ACHN (cell line): ENCODE data around the gene ITGB2.
A peak's percentile ranks its signal among the peaks of the same experiment; 100 is the strongest.

Experiments
- DNase-seq: peaks from one replicate; pipeline ENCODE4 v3.0.0-alpha.2; 2015
- in situ Hi-C: cut with HindIII; loops from 2 replicates; pipeline ENCODE4 v1.10.0; 2017; ENCODE audit warnings: low sequenced_read_pairs, low pct_ligation_motif_present, low pct_unique_long_range_greater_than_20kb

Gene ITGB2

DNA sequence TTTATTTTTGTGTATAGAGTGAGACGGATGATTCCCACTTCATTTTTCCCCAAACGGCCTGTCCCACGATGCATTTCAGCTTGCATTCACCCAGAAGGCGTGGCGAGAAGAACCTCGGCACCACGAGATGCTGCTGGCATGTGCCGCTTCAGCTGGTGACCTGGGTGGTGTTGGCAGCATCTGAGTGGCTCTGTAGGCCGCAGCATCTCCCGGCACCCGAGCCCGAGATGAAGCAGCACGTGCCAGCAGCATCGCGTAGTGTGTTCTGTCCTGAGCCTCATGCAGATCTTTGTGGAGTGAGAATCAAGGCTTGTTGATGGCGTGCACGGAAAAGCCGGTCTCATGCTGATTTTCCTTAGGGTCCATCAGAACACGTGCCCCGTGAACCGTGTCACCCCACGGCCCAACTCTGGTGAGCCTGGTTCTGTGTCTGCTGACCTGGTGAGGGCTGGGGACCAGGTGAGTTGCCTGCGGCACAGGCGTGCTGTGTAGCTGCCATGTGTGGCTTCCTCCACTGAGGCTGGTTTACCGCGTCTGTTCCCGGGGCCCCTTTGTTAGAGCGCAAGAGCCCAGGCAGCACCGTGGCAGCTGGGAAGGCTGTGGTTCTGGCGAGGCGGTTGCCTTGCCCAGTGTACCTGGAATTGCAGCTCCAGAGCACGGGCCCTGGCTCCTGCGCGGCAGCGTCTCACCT is 35.8 kb upstream of the ITGB2 start:
- in situ Hi-C loops, result no loop called here
- no peak for DNase-seq

DNA sequence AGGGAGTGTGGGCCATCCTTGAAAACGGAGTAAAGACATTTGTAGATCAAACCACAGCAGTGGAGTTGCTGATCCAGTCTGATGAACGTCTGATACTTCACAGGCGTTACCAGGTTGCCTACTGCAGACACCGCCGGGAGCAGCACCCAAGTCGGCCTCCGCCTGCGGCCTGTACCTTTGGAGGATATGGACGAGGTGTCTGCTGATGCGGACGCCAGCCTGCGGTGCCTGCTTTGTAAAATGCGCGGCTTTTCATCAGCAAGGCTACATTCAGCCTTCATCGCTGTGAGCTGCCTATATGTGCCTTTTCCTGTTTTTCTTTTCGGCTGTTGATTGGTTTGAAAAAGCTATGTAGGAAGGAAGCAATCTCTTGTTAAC is 35.1 kb upstream of the ITGB2 start:
- in situ Hi-C loops, result no loop called here

DNA sequence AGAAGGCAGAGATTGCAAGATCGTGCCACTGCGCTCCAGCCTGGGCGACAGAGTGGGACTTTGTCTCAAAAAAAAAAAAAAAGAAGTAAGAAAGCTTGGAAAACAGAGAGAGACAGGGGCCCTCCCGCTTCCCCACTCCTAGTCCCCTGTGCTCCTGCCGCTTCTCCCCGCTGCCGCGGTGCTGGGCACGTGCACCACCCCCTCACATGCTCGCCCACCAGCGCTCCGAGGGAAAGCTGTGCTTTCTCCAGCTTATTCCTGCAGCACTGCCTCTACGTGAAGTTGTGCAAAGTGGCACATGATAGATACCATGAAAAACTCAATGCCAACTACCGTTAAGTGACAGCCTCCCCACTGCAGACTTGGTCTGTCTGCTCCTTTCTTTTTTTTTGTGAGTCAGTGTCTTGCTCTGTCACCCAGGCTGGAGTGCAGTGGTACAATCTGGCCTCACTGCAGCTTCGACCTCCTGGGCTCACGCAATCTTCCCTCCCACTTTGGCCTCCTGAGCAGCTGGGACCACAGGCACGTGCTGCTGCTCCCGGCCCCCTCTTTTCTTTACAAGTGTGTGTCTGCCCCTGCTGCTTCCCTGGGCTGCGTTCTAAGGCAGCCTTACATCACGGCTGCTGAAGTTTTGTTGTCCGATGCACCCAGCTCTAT is 34.6 kb upstream of the ITGB2 start:
- no peak for DNase-seq
- in situ Hi-C loops, result no loop called here

More for the DNA sequence above, 35.1 kb upstream of the ITGB2 start:
- no peak for DNase-seq

DNA sequence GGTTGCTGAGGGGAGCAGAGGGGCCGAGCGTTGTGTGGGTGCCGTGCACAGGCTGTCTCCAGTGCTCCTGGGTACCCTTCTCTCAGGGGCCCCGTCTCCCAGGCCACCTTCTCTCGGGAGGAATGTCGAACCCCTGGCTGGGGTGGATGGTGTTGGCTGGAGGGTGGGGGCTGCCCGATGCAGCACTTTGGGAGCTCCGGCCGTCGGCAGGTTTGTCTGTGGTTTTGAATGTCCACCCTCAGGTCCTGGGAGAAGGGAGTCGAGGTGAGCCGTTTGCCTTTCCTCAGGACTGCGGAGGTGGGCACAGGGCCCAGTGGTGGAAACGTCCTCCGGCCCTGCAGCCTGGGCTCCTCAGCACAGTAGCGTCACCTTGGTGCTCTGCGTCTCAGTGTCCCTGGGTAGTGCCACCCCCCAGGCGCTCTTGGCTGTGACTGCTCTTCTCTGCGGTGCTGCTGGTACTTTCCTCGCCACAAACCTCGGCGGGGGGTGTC is 33.6 kb upstream of the ITGB2 start:
- in situ Hi-C loops, result no loop called here
- DNase-seq, result no peak

DNA sequence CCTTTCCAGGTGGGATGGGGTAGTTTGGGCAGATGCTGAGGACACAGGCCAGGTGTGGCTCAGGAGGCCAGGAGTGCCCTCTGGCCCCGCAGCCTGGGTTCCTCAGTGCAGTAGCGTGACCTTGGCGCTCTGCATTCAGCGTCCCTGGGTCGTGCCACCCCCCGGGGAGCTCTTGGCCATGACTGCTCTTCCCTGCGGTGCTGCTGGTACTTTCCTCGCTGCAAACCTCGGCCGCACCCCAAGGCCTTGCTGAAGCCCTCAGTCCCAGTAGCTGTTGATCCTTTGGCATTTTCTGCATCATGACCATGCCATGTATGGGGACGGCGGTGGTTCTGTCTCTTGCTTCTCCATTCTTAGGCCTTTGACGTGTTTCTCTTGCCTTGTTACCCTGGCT is 32.9 kb upstream of the ITGB2 start:
- DNase-seq, result no peak
- in situ Hi-C loops, result no loop called here

DNA sequence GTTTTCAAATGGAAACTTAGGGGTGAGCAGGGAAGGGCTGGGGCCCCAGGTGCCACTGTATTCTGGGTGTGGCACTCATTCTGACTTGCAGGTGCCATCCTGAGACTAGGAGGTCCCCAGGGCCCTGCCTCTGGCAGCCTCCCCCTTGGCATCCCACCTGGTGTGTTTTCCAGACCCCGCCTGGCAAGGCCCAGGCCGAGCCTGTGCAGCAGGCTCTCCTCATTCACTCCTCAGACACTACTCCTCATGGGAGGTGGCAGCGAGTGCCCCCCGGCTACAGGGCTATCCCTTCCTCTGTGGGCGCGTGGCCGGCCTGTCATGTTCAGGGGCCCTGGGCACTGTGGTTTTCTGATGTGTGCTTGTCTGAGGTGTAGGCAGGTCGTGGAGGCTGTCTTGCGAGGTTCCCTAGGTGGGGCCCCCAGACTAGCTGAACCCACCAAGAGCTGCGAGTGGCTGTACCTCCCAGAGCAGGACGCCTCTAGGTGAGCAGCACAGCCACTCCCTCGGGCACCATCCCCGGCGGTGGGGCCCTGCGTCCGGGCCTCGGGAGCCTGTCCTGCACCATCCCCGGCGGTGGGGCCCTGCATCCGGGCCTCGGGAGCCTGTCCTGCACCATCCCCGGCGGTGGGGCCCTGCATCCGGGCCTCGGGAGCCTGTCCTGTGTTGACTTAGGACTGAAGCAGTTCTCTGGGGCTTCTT is 32.4 kb upstream of the ITGB2 start:
- no peak for DNase-seq
- in situ Hi-C loops, result no loop called here

DNA sequence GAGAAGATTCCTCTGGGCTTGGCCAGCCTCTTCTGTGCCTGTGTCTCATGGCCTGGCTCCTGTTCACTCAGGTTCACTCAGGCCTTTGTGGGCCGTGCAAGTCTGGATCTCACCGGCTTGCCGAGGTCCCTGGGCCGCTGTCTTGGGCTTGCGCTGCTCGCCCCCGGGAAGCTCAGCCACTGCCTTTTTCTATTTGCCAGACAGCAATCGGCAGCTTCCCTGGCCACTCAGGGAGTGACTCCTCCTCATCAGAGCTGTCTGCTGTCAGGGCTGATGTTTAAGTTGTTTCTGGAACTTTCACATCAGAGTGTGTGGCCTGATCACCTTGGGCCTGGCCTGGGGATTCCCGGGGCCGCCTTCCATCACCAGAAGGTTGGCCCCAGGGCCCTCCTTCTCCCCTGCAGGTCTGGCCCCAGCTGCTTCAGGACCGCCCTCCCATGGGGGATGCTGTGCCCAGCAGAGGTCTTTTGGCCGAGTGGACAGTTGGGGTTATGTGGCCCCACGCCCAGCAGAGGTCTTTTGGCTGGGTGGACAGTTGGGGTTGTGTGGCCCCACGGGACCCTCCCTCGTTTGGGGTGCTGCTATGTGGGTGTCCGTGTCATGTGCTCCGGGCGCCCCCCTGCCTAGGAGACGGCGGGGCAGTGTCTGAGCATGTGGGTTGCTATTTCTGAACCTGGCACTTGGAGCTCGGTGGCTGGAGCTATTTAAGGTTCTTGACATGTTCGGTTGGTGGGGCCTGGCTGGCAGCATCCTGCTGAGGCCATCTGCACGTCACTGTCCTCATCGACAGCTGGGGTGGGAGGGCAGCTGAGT is 31.6 kb upstream of the ITGB2 start:
- no peak for DNase-seq
- in situ Hi-C loops, result no loop called here

DNA sequence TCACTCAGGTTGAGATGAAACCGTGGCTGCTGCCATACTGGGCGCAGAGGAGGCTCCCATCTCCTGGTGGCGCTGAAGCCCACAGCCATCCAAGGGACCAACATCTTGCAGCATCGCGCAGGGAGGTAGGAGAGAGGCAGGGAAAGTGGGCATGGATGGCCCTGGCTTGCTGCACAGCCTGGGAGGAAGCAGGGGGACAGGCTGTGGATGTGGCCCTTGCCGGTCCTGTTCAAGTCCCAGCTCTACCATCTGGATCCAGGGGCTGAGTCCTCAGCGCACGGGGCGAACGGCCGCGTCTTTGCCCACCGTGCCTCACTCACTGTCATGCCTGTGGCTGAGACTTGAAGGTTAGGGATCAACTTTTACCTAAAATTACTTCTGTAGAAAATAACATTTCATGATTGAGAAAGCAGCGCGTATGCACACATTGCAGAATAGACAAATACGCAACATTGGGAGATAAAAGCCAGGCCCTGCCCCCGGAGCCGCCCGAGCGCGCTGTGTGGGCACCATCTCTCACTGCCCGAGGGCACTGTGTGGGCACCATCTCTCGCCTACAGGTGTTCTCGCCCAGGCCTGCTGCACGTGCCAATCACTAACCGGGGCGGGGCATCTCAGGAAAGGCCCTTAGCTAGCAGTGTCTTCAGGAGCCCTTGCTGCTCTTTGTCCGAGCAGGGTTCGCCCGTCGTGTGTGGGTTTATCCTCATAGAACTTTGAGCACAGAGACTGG is 30.7 kb upstream of the ITGB2 start:
- DNase-seq, result no peak
- in situ Hi-C loops, result no loop called here

DNA sequence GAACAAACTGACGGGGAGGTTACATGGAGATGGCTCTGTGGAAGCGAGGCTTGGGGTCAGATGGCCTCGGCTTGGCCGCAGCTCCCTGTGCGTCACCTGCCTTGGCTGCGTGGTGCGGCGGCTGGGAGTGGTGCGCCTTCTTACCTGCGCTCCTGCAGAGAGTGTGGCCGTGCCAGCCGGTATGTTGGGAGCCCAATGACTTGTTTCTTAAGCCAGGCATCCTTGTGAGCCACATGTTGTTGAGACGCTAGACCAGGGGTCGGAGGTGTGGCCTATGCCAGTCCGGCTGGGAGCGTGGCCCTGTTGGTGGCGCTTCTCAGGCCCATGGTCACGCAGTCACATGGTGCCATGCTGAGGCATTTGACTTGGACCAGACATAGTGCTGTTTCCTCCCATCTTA is 29.7 kb upstream of the ITGB2 start:
- in situ Hi-C loops, result no loop called here

DNA sequence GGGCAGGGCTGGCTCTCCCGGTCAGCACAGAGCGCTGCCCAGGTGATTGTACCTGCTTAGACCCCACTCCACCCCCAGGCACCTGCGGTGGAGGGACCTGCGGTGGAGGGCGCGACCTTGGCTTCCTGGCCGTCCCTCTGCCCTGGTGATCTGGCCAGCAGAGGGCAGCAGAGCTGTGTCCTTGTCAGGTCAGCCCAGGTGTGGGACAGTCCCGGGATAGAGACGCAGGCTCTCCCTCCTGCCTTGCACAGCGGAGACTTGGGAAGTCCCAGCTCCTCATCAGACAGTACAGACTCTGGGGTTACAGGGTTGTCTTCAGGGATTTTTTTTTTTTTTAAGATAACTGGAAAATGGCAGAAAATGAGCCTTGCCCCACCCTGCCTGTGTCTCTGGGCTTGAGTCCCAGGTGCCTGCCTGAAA is 29.1 kb upstream of the ITGB2 start:
- in situ Hi-C loops, result no loop called here
- peak; percentile 59 for DNase-seq

More for the DNA sequence above, 29.7 kb upstream of the ITGB2 start:
- no peak for DNase-seq

DNA sequence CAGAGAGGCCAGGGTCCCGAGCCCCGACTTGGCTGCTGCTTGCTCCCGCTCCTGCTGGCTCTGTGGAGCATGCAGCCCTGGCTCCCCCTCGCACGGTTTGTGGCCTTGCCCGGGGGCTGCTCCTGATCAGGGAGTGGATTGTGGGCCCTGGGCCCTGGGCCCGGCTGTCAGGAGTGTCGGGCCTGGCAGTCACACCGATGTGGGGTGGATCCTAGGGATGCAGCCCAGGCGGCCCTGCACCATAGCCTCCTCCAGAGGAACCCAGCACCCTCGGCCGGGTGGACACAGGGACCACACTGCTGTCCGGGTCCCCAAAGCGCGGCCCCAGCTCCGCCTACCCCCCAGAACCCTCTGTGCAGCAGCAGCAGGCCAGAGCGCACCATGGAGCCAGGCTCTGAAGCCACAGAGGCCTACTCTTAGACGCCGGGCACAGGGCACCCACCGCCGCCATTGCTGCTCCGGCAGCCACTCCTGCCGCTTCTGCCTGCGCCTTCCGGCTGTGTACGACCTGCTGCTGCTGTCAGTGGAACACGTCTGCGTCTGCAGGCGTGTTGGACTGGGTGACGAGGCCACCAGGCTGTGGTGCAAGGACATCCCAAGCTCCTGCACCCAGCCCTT is 28.6 kb upstream of the ITGB2 start:
- DNase-seq, result no peak
- in situ Hi-C loops, result no loop called here

DNA sequence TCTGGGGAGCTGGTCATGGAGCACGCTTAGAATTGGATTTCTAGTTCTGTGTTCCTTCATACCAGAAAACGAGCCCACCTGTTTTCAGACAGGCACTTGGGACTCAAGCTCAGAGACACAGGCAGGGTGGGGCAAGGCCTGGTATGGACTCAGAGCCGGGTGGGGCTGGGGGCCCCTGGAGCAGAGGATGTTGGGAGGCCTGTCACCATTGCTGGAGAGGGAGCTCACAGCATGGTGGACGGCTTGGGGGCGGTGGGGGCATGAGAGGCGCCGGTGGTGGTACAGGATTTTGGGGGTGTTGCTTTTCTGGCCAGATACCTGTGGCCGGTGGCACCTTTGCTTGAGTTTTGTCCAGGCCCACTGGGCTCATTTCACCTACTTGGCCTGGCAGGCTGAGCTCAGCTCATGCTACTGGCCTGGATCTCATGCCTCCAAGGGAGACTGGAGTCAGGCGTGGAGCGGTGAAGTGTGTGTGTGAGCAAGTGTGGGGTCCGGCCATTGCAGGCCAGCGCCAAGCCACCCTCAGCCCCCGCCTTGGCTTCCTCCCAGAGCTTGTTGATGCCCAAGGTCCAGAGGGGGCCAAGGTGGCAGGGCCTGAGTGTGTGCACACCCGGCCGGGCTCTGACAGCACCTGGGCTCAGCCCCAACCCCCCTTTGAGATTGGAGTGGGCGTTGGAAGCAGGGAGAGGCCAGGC is 27.9 kb upstream of the ITGB2 start:
- in situ Hi-C loops, result no loop called here
- no peak for DNase-seq

DNA sequence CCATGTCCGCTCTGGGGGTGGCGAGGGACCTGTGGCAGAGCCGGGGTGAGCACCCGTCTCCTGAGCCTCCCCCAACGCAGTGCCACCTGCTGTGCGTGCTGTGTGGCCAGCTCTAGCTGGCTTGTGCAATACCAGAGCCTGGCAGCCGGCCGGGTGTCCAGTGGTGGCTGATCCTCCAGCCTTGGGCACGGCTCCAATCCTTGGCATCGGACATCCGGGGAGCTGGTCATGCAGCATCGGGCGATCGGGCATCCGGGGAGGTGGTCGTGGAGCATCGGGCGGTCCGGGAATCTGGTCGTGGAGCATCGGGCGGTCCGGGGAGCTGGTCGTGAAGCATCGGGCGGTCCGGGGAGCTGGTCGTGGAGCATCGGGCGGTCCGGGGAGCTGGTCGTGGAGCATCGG is 27.2 kb upstream of the ITGB2 start:
- no peak for DNase-seq
- in situ Hi-C loops, result no loop called here

DNA sequence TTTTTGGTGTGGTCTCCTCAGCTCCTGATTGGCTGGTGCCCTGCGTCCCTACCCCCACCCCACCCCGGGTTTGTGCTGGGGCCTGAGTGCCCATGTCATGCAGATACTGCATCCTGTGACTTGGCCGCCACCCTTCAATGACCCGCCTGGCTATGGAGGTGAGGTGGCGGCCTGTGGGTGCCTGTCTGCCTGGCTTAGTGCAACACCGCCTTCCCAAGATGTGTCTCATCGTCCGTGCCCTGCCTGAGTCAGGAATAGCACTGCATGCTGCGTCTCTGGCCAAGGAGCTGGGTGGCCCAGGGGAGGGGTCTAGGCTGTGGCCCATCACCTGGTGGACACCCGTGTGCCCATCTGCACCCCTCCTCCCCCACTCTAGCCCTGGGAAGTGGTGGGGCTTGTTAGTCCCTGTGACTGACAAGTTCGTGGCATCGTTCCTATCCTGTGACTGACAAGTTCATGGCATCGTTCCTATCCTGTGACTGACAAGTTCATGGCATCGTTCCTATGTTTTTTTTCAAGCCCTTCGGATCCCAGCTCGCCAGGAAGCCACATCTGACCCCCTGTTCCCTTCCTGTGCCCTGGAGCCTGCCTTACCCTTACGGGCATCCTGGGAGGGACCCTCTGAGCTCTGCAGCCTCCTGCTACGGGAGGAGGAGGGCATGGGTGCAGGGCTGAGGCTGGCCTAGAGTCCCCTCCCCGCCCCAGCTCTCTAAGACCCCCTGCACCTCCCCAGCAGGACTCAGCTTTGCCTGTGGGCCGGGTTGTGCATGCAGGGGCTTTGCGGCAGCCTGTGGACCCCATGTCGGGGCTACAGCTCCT is 26.6 kb upstream of the ITGB2 start:
- DNase-seq, result peak; percentile 6
- in situ Hi-C loops, result no loop called here

DNA sequence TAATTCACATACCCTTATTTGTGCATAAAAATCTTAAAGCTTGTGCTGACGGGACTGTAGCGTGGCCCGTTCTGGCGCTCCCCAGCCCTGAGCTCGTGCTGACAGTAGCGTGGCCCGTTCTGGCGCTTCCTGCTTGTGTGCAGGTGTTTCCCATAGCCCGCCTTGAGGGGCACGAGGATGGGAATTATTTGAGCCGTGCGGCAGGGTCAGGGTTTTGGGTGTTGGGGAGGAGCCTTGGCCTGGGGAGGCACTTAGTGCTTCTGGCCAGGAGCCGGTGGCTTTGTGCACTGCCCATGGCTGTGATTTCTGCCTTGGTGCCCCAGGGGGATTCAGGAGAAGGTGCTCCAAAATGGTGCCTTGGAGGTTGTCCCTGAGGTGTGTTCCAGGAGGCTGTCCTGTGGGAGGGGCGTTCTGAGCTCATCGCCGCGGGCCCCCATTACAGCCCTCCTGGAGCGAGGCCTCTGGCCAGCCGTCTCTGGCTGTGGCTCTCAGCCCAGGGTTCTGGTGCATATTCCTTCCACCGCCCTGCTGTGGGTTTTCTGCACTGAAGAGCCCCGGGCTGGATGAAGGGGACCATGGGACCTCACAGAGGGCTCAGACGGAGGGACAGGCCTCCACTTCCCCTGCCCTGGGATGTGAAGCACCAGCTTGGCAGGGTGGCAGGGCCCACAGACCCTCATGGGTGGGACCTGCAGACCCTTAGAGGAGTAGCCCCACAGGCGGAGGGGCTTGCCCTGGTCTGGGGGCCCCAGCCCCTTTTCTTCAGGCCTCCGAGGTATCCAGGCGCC is 25.7 kb upstream of the ITGB2 start:
- in situ Hi-C loops, result no loop called here

DNA sequence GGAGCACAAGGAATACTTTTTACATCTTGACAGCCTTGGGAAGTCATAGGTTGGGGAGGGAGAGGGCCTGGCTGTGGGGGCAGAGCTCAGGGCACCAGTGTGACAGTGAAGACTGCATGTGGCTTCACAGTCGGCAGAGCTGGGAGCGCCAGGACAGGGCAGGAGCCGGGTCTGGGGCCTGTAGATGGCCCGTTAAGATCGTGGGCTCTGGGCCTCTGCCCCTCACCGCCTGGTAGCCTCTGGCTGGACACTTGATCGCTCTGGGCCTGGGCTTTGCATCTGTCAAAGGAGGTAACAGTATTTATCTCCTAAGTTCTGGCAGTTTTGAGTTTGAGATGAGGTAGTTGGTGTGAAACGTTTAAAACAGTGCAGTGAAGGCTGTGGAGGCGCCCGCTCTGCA is 23.9 kb upstream of the ITGB2 start:
- in situ Hi-C loops, result no loop called here
- no peak for DNase-seq

More for the DNA sequence above, 25.7 kb upstream of the ITGB2 start:
- DNase-seq, result no peak
